HL-60 (cell line): ENCODE measurements around the gene HELZ.

Experiments
- GABPA ChIP-seq: IDR thresholded peaks from 2 replicates; pipeline ENCODE4 v1.6.1; 2012; ENCODE audit warnings: low read depth
- POLR2AphosphoS5 ChIP-seq: IDR thresholded peaks from 2 replicates; pipeline ENCODE4 v1.6.1; 2012; ENCODE audit warnings: low read depth
- SPI1 ChIP-seq: IDR thresholded peaks from 2 replicates; pipeline ENCODE4 v1.6.1; 2012; ENCODE audit warnings: low read depth, mild to moderate bottlenecking, borderline replicate concordance
- TF ChIP-seq, protein P1 (sequence below): IDR thresholded peaks from one replicate; pipeline ENCODE4 v1.5.1; 2011; ENCODE audit warnings: low read length, control low read depth, inconsistent platforms; ENCODE audit not compliant: insufficient read depth
- TF ChIP-seq, protein P2 (sequence below): IDR thresholded peaks from 2 replicates; pipeline ENCODE4 v1.6.1; 2012; ENCODE audit warnings: low read depth; ENCODE audit not compliant: insufficient replicate concordance

DNA sequence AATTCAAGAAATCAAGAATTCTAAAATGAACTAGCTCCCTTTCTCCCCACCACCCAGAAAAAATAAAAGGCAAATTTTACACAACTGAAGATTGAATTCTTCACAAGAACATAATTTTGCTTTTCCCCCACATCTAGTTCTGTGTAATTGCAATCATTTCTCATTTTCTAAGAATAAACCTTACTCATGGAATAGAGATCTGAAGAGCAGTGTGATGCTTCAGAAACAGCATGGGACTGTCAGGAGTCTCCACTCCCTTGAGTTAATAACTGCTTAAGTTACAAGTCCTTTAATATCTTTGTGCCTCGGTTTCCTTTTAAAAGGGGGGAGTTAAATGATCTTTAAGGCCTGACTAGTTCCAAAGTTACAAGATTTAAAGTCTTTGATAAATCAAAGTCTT, 147.0 kb downstream of the HELZ start:
- TF ChIP-seq, protein P1, sequence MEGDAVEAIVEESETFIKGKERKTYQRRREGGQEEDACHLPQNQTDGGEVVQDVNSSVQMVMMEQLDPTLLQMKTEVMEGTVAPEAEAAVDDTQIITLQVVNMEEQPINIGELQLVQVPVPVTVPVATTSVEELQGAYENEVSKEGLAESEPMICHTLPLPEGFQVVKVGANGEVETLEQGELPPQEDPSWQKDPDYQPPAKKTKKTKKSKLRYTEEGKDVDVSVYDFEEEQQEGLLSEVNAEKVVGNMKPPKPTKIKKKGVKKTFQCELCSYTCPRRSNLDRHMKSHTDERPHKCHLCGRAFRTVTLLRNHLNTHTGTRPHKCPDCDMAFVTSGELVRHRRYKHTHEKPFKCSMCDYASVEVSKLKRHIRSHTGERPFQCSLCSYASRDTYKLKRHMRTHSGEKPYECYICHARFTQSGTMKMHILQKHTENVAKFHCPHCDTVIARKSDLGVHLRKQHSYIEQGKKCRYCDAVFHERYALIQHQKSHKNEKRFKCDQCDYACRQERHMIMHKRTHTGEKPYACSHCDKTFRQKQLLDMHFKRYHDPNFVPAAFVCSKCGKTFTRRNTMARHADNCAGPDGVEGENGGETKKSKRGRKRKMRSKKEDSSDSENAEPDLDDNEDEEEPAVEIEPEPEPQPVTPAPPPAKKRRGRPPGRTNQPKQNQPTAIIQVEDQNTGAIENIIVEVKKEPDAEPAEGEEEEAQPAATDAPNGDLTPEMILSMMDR: no peak
- no peak for TF ChIP-seq GABPA
- TF ChIP-seq, protein P2, sequence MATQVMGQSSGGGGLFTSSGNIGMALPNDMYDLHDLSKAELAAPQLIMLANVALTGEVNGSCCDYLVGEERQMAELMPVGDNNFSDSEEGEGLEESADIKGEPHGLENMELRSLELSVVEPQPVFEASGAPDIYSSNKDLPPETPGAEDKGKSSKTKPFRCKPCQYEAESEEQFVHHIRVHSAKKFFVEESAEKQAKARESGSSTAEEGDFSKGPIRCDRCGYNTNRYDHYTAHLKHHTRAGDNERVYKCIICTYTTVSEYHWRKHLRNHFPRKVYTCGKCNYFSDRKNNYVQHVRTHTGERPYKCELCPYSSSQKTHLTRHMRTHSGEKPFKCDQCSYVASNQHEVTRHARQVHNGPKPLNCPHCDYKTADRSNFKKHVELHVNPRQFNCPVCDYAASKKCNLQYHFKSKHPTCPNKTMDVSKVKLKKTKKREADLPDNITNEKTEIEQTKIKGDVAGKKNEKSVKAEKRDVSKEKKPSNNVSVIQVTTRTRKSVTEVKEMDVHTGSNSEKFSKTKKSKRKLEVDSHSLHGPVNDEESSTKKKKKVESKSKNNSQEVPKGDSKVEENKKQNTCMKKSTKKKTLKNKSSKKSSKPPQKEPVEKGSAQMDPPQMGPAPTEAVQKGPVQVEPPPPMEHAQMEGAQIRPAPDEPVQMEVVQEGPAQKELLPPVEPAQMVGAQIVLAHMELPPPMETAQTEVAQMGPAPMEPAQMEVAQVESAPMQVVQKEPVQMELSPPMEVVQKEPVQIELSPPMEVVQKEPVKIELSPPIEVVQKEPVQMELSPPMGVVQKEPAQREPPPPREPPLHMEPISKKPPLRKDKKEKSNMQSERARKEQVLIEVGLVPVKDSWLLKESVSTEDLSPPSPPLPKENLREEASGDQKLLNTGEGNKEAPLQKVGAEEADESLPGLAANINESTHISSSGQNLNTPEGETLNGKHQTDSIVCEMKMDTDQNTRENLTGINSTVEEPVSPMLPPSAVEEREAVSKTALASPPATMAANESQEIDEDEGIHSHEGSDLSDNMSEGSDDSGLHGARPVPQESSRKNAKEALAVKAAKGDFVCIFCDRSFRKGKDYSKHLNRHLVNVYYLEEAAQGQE: no peak
- TF ChIP-seq POLR2AphosphoS5: no peak
- no peak for TF ChIP-seq SPI1
